H9 (cell line): ENCODE measurements around the gene SIVA1. TPM values are rescaled to one million over a fixed set of nuclear protein-coding genes. Genes with fewer than 3 reads are reported as not detected.

ENCODE experiments used
- DNase-seq: peaks from one replicate; pipeline ENCODE4 v3.0.0-alpha.2; 2017
- H2AFZ ChIP-seq: one replicate; pipeline ENCODE4 v1.6.1; 2013; ENCODE audit warnings: mild to moderate bottlenecking, low read length, control low read depth, moderate library complexity
- H2AK5ac ChIP-seq: 2 replicates; pipeline ENCODE4 v1.6.1; 2013; ENCODE audit warnings: low read length, control low read depth, mixed read lengths; ENCODE audit not compliant: insufficient read length
- H2BK120ac ChIP-seq: one replicate; pipeline ENCODE4 v1.6.1; 2013; ENCODE audit warnings: low read depth, mild to moderate bottlenecking, low read length, control low read depth, inconsistent platforms; ENCODE audit not compliant: poor library complexity, severe bottlenecking
- H2BK12ac ChIP-seq: 2 replicates; pipeline ENCODE4 v1.6.1; 2013; ENCODE audit warnings: low read length, control low read depth, mixed read lengths, low read depth; ENCODE audit not compliant: insufficient read length
- H2BK15ac ChIP-seq: 2 replicates; pipeline ENCODE4 v1.6.1; 2013; ENCODE audit warnings: low read depth, low read length, control low read depth
- H2BK20ac ChIP-seq: one replicate; pipeline ENCODE4 v1.6.1; 2013; ENCODE audit warnings: low read depth, mild to moderate bottlenecking, low read length, control low read depth, inconsistent platforms; ENCODE audit not compliant: poor library complexity, severe bottlenecking
- H2BK5ac ChIP-seq: 2 replicates; pipeline ENCODE4 v1.6.1; 2013; ENCODE audit warnings: low read length, control low read depth, mixed read lengths; ENCODE audit not compliant: insufficient read length
- H3K14ac ChIP-seq: 2 replicates; pipeline ENCODE4 v1.6.1; 2013; ENCODE audit warnings: low read length, control low read depth; ENCODE audit not compliant: insufficient read depth
- H3K18ac ChIP-seq: 2 replicates; pipeline ENCODE4 v1.6.1; 2013; ENCODE audit warnings: low read depth, mild to moderate bottlenecking, mixed read lengths, low read length, control low read depth; ENCODE audit not compliant: insufficient read length
- H3K23ac ChIP-seq: 2 replicates; pipeline ENCODE4 v1.6.1; 2013; ENCODE audit warnings: low read length, control low read depth, mixed read lengths, low read depth; ENCODE audit not compliant: insufficient read length
- H3K23me2 ChIP-seq: 2 replicates; pipeline ENCODE4 v1.6.1; 2013; ENCODE audit warnings: low read depth, mild to moderate bottlenecking, mixed read lengths, low read length, control low read depth; ENCODE audit not compliant: insufficient read length, poor library complexity, severe bottlenecking
- H3K27ac ChIP-seq: 2 replicates; pipeline ENCODE4 v1.5.1; 2013; ENCODE audit warnings: low read length, control low read depth, mixed read lengths, low read depth; ENCODE audit not compliant: insufficient read length
- H3K27me3 ChIP-seq: 2 replicates; pipeline ENCODE4 v1.6.1; 2013; ENCODE audit warnings: low read length, control low read depth, inconsistent platforms; ENCODE audit not compliant: insufficient read depth
- H3K4ac ChIP-seq: 2 replicates; pipeline ENCODE4 v1.6.1; 2013; ENCODE audit warnings: low read depth, mild to moderate bottlenecking, control low read depth, inconsistent platforms, low read length, moderate library complexity
- H3K4me1 ChIP-seq: 2 replicates; pipeline ENCODE4 v1.6.1; 2013; ENCODE audit warnings: low read length, control low read depth, inconsistent platforms; ENCODE audit not compliant: insufficient read depth
- H3K4me2 ChIP-seq: 2 replicates; pipeline ENCODE4 v1.6.1; 2013; ENCODE audit warnings: low read length, control low read depth, mixed read lengths; ENCODE audit not compliant: insufficient read length, insufficient read depth
- H3K56ac ChIP-seq: 2 replicates; pipeline ENCODE4 v1.6.1; 2013; ENCODE audit warnings: low read depth, mild to moderate bottlenecking, mixed read lengths, low read length, control low read depth; ENCODE audit not compliant: insufficient read length
- H3K79me1 ChIP-seq: 2 replicates; pipeline ENCODE4 v1.6.1; 2013; ENCODE audit warnings: low read depth, mild to moderate bottlenecking, moderate library complexity, low read length, control low read depth, inconsistent platforms; ENCODE audit not compliant: insufficient read depth, poor library complexity, severe bottlenecking
- H3K79me2 ChIP-seq: 2 replicates; pipeline ENCODE4 v1.6.1; 2013; ENCODE audit warnings: low read length, control low read depth, inconsistent platforms; ENCODE audit not compliant: insufficient read depth
- H3K9ac ChIP-seq: 2 replicates; pipeline ENCODE4 v1.6.1; 2013; ENCODE audit warnings: low read length, control low read depth, mixed read lengths; ENCODE audit not compliant: insufficient read length; ENCODE audit errors: extremely low read depth
- H3K9me3 ChIP-seq: one replicate; pipeline ENCODE4 v1.6.1; 2013; ENCODE audit warnings: low read depth, low read length, inconsistent platforms; ENCODE audit not compliant: control insufficient read depth
- H3T11ph ChIP-seq: one replicate; pipeline ENCODE4 v1.6.1; 2013; ENCODE audit warnings: mild to moderate bottlenecking, low read length, control low read depth, inconsistent platforms
- H4K20me1 ChIP-seq: one replicate; pipeline ENCODE4 v1.6.1; 2013; ENCODE audit not compliant: control insufficient read depth, insufficient read length, insufficient read depth
- H4K5ac ChIP-seq: 2 replicates; pipeline ENCODE4 v1.6.1; 2013; ENCODE audit warnings: low read depth, mild to moderate bottlenecking, mixed read lengths, low read length, control low read depth; ENCODE audit not compliant: insufficient read length
- H4K8ac ChIP-seq: replicated peaks from 2 replicates; pipeline ENCODE4 v1.6.1; 2013; ENCODE audit warnings: low read length, control low read depth, mixed read lengths, low read depth; ENCODE audit not compliant: insufficient read length
- H4K91ac ChIP-seq: 2 replicates; pipeline ENCODE4 v1.6.1; 2013; ENCODE audit warnings: low read depth, mild to moderate bottlenecking, moderate library complexity, mixed read lengths, low read length, control low read depth; ENCODE audit not compliant: insufficient read length
- H3K27ac Mint-ChIP-seq, 3 experiments: 2 replicates in 2 of 3; 3 replicates in 1 of 3; pipeline ENCODE4 v1.8.0; 2020 to 2021; ENCODE audit warnings: mixed read lengths in 3 of 3, mild to moderate bottlenecking in 1 of 3, moderate library complexity in 1 of 3
- H3K27me3 Mint-ChIP-seq: 2 replicates; pipeline ENCODE4 v1.8.0; 2021; ENCODE audit warnings: low read depth, mild to moderate bottlenecking, moderate library complexity, mixed read lengths
- H3K36me3 Mint-ChIP-seq, 3 experiments: 2 replicates in 2 of 3; 3 replicates in 1 of 3; pipeline ENCODE4 v1.8.0; 2020 to 2021; ENCODE audit warnings: low read depth in 3 of 3, mixed read lengths in 3 of 3; ENCODE audit not compliant: insufficient read depth in 1 of 3
- H3K4me1 Mint-ChIP-seq, 2 experiments: 2 replicates each; pipeline ENCODE4 v1.8.0; 2020; ENCODE audit warnings: mixed read lengths in 2 of 2
- H3K4me3 Mint-ChIP-seq, 2 experiments: 2 replicates in 1 of 2; 3 replicates in 1 of 2; pipeline ENCODE4 v1.8.0; 2020 to 2021; ENCODE audit warnings: mild to moderate bottlenecking in 2 of 2, mixed read lengths in 2 of 2, moderate library complexity in 1 of 2
- H3K9me3 Mint-ChIP-seq, 2 experiments: 2 replicates in 1 of 2; 3 replicates in 1 of 2; pipeline ENCODE4 v1.8.0; 2020; ENCODE audit warnings: mild to moderate bottlenecking in 2 of 2, mixed read lengths in 2 of 2, moderate library complexity in 1 of 2
- WGBS: extraction: QIAGEN DNeasy Blood & Tissue Kit; methylation state at CpG from one replicate; pipeline ENCODE4 v1.1.7; 2013; ENCODE audit warnings: missing lambda C conversion rate, low lambda C conversion rate, mixed read lengths; ENCODE audit not compliant: insufficient read length; ENCODE audit errors: extremely low coverage; 5-methylcytosine and 5-hydroxymethylcytosine counted together
- total RNA-seq: library from RNA; stranded (reverse); gene quantifications from 2 replicates; pipeline ENCODE4 v1.2.1, GENCODE V29; 2021
- TF ChIP-seq, protein P1 (sequence below): fragments of 200-600 bp; sonication (generic); conservative IDR thresholded peaks from 3 replicates; pipeline ENCODE4 v1.8.0; 2021; ENCODE audit warnings: antibody characterized with exemption, mild to moderate bottlenecking

The SIVA1 gene
- total RNA-seq, 1 experiment from 2014 or later, result 125 TPM

DNA sequence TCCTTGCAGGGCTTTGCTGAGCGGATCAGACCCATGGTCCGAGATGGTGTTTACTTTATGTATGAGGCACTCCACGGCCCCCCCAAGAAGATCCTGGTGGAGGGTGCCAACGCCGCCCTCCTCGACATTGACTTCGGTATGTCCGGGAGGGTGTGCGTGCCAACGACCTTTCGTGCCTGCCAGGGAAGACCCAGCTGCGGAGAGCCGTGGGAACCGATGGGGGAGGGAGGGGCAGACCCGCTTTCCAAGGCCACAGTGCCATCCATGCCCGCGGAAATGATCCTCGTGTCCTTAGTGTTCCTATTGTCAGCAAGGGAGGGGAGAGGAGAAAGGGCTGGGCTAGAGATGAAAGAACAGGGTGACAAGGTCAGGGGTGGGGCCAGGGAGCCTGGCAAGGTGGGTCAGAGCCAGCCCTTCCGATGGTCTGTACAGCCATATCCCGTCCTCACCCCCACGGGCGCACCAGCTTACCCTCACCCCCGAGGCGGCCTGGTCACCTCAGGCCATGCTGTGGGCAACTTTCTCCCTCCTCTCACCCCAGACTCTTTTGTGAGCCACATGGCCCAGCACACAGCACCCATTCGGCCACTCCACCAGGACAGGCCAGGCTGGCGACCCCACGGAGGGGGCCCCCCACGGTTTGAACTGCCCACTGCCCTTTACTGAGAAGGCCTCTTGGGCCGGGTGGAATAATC is 11.7 kb upstream of the SIVA1 start:
- TF ChIP-seq, protein P1, sequence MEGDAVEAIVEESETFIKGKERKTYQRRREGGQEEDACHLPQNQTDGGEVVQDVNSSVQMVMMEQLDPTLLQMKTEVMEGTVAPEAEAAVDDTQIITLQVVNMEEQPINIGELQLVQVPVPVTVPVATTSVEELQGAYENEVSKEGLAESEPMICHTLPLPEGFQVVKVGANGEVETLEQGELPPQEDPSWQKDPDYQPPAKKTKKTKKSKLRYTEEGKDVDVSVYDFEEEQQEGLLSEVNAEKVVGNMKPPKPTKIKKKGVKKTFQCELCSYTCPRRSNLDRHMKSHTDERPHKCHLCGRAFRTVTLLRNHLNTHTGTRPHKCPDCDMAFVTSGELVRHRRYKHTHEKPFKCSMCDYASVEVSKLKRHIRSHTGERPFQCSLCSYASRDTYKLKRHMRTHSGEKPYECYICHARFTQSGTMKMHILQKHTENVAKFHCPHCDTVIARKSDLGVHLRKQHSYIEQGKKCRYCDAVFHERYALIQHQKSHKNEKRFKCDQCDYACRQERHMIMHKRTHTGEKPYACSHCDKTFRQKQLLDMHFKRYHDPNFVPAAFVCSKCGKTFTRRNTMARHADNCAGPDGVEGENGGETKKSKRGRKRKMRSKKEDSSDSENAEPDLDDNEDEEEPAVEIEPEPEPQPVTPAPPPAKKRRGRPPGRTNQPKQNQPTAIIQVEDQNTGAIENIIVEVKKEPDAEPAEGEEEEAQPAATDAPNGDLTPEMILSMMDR, result no peak
- Histone ChIP-seq H3K23ac (no peak overlapping the region), H3K23me2 (no peaks in the 10 kb centered on the region), H3K79me1 (no peaks in the 10 kb centered on the region), H2BK120ac (no peak overlapping the region), H3K9ac (no peak overlapping the region), H4K5ac (no peak overlapping the region), H3K27ac (no peak overlapping the region), H3K56ac (no peak overlapping the region), H3K18ac (no peak overlapping the region), H3K27me3 (no peaks in the 10 kb centered on the region), H2AFZ (no peak overlapping the region), H2BK5ac (no peak overlapping the region), H3K4me2 (no peak overlapping the region), H3K79me2 (no peaks in the 10 kb centered on the region), H3T11ph (no peak overlapping the region), H2BK15ac (no peak overlapping the region), H3K9me3 (no peaks in the 10 kb centered on the region), H4K8ac (no peak overlapping the region), H2AK5ac (no peak overlapping the region), H3K14ac (no peak overlapping the region), H2BK12ac (no peak overlapping the region), H4K20me1 (no peaks in the 10 kb centered on the region), H3K4ac (no peak overlapping the region), H3K4me1 (no peaks in the 10 kb centered on the region), H4K91ac (no peak overlapping the region), H2BK20ac (no peak overlapping the region)
- no peak for DNase-seq
- Mint-ChIP-seq H3K27ac (peak overlapping the region in 1 of 3 experiments; percentile 74; a peak in 2 of 7 replicates), H3K4me3 (no peak overlapping the region), H3K36me3 (peaks cover 3 to 22% (median 4%) of the 10 kb centered on the region in 3 experiments; a peak in 6 of 7 replicates), H3K27me3 (peaks cover 14% of the 10 kb centered on the region), H3K4me1 (no peaks in the 10 kb centered on the region), H3K9me3 (no peaks in the 10 kb centered on the region)
- WGBS, result no CpG with 5 or more reads among the region's 29 CpGs
